ENCODE measurements around the gene FER. TPM values are rescaled to one million over a fixed set of nuclear protein-coding genes. Genes with fewer than 3 reads are reported as not detected.

The FER gene
- polyA plus RNA-seq, 1 donor from 2014 or later, result 8.5 TPM

DNA sequence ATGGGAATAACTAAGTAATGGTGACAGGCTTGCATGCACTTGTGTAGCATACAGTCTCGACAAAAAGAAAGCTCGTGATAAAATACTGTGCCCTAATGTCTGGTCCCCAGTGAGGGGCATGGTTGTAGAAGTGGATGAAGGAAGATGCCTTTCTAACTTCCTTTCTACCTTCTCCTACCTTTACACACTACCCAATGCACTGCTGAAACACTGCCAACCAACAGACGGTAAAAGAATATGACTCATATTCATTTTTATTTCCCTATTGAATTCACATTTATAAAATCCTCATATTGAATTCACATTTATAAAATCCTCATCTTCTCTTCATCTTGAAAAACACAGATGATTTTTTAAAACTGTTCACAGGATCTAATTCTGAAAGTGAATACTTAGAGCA is 439.1 kb downstream of the FER start:
- Histone ChIP-seq H3K27me3 (ENCODE audit: insufficient read depth, low read depth, low read length) (no peaks in the 10 kb centered on the region), H3K9ac (ENCODE audit: low read length) (no peak overlapping the region), H3K79me2 (replicated peaks; ENCODE audit: insufficient read depth, low read length) (no peaks in the 10 kb centered on the region), H3K27ac (ENCODE audit: low read length) (no peak overlapping the region), H3K9me2 (ENCODE audit: insufficient read depth, low read length) (no peaks in the 10 kb centered on the region), H4K20me1 (ENCODE audit: insufficient read depth) (no peaks in the 10 kb centered on the region), H2AFZ (ENCODE audit: low read depth, low read length) (no peak overlapping the region), H3K9me3 (ENCODE audit: low read length) (no peaks in the 10 kb centered on the region), H3K4me3 (ENCODE audit: low read length) (no peak overlapping the region), H3K4me2 (ENCODE audit: low read length) (no peak overlapping the region), H3K36me3 (ENCODE audit: insufficient read depth, low read length) (peaks cover 3% of the 10 kb centered on the region), H3F3A (ENCODE audit: insufficient read depth, low read length, poor library complexity, severe bottlenecking) (no peaks in the 10 kb centered on the region)
- no peak for TF ChIP-seq MXI1 (conservative IDR thresholded peaks at IDR 0.05; ENCODE audit: poor library complexity, severe bottlenecking)
- TF ChIP-seq SMC3 (conservative IDR thresholded peaks at IDR 0.05; ENCODE audit: poor library complexity), result no peak
- TF ChIP-seq RAD21 (conservative IDR thresholded peaks at IDR 0.05), result no peak
- TF ChIP-seq, protein P1, sequence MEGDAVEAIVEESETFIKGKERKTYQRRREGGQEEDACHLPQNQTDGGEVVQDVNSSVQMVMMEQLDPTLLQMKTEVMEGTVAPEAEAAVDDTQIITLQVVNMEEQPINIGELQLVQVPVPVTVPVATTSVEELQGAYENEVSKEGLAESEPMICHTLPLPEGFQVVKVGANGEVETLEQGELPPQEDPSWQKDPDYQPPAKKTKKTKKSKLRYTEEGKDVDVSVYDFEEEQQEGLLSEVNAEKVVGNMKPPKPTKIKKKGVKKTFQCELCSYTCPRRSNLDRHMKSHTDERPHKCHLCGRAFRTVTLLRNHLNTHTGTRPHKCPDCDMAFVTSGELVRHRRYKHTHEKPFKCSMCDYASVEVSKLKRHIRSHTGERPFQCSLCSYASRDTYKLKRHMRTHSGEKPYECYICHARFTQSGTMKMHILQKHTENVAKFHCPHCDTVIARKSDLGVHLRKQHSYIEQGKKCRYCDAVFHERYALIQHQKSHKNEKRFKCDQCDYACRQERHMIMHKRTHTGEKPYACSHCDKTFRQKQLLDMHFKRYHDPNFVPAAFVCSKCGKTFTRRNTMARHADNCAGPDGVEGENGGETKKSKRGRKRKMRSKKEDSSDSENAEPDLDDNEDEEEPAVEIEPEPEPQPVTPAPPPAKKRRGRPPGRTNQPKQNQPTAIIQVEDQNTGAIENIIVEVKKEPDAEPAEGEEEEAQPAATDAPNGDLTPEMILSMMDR (IDR thresholded peaks at IDR 0.05; ENCODE audit: poor library complexity, severe bottlenecking), result no peak
- TF ChIP-seq TAF1 (IDR thresholded peaks at IDR 0.05; ENCODE audit: low read depth), result no peak
- no peak for TF ChIP-seq EP300 (conservative IDR thresholded peaks at IDR 0.05; ENCODE audit: poor library complexity, severe bottlenecking)
- TF ChIP-seq, protein P2, sequence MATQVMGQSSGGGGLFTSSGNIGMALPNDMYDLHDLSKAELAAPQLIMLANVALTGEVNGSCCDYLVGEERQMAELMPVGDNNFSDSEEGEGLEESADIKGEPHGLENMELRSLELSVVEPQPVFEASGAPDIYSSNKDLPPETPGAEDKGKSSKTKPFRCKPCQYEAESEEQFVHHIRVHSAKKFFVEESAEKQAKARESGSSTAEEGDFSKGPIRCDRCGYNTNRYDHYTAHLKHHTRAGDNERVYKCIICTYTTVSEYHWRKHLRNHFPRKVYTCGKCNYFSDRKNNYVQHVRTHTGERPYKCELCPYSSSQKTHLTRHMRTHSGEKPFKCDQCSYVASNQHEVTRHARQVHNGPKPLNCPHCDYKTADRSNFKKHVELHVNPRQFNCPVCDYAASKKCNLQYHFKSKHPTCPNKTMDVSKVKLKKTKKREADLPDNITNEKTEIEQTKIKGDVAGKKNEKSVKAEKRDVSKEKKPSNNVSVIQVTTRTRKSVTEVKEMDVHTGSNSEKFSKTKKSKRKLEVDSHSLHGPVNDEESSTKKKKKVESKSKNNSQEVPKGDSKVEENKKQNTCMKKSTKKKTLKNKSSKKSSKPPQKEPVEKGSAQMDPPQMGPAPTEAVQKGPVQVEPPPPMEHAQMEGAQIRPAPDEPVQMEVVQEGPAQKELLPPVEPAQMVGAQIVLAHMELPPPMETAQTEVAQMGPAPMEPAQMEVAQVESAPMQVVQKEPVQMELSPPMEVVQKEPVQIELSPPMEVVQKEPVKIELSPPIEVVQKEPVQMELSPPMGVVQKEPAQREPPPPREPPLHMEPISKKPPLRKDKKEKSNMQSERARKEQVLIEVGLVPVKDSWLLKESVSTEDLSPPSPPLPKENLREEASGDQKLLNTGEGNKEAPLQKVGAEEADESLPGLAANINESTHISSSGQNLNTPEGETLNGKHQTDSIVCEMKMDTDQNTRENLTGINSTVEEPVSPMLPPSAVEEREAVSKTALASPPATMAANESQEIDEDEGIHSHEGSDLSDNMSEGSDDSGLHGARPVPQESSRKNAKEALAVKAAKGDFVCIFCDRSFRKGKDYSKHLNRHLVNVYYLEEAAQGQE (IDR thresholded peaks at IDR 0.05; ENCODE audit: borderline replicate concordance), result no peak
- no peak for TF ChIP-seq EZH2 (IDR thresholded peaks at IDR 0.05; ENCODE audit: borderline replicate concordance, insufficient read depth, low read length, poor library complexity, severe bottlenecking)
- no peak for TF ChIP-seq POLR2AphosphoS5 (IDR thresholded peaks at IDR 0.05)

DNA sequence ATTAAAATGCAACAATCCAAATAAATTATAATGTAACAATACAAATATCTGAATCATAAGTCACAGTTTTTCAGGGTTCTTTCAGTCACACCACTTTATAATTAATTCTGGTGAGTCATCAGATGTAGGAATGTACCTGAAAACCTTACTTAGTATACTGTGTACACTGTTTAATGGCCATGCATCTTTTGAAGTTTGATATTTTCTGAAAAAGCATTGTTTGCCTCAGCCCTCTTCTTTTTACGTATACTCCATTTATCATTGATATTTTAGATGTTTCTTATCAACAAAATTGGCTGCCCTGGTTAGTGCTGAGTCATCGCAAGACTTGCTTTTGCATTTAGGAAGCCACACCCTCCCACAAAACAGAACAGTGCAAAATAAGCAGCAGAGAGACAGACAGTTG is 443.5 kb downstream of the FER start:
- no peaks in the 10 kb centered on the region for H3K9me3 ChIP-seq (ENCODE audit: low read length)
- H3K9ac ChIP-seq (ENCODE audit: low read length), result no peak overlapping the region
- no peaks in the 10 kb centered on the region for H3K79me2 ChIP-seq (replicated peaks; ENCODE audit: insufficient read depth, low read length)
- peaks cover under 1% of the 10 kb centered on the region for H3K36me3 ChIP-seq (ENCODE audit: insufficient read depth, low read length)
- H3K4me2 ChIP-seq (ENCODE audit: low read length), result no peak overlapping the region
- no peaks in the 10 kb centered on the region for H3K9me2 ChIP-seq (ENCODE audit: insufficient read depth, low read length)
- H3K27ac ChIP-seq (ENCODE audit: low read length), result no peak overlapping the region
- H4K20me1 ChIP-seq (ENCODE audit: insufficient read depth), result no peaks in the 10 kb centered on the region
- H3K27me3 ChIP-seq (ENCODE audit: insufficient read depth, low read depth, low read length), result no peaks in the 10 kb centered on the region
- H3F3A ChIP-seq (ENCODE audit: insufficient read depth, low read length, poor library complexity, severe bottlenecking), result no peaks in the 10 kb centered on the region
- no peak overlapping the region for H2AFZ ChIP-seq (ENCODE audit: low read depth, low read length)
- TF ChIP-seq TAF1 (IDR thresholded peaks at IDR 0.05; ENCODE audit: low read depth) (no peak), RAD21 (conservative IDR thresholded peaks at IDR 0.05) (no peak), EZH2 (IDR thresholded peaks at IDR 0.05; ENCODE audit: borderline replicate concordance, insufficient read depth, low read length, poor library complexity, severe bottlenecking) (no peak), POLR2AphosphoS5 (IDR thresholded peaks at IDR 0.05) (no peak), SMC3 (conservative IDR thresholded peaks at IDR 0.05; ENCODE audit: poor library complexity) (no peak), MXI1 (conservative IDR thresholded peaks at IDR 0.05; ENCODE audit: poor library complexity, severe bottlenecking) (no peak), EP300 (conservative IDR thresholded peaks at IDR 0.05; ENCODE audit: poor library complexity, severe bottlenecking) (no peak)
- TF ChIP-seq, protein P1 (IDR thresholded peaks at IDR 0.05; ENCODE audit: poor library complexity, severe bottlenecking), result no peak
- TF ChIP-seq, protein P2 (IDR thresholded peaks at IDR 0.05; ENCODE audit: borderline replicate concordance), result no peak
- H3K4me3 ChIP-seq (ENCODE audit: low read length), result no peak overlapping the region
